Retinal pigment epithelial cell (primary cell): ENCODE measurements around the gene GOLT1B.

Experiments
- DNase-seq: peaks from one replicate; pipeline ENCODE4 v3.0.0-alpha.2; 2010; ENCODE audit warnings: low read depth
- H3K4me3 ChIP-seq: 2 replicates; pipeline ENCODE4 v1.5.1; 2011; ENCODE audit warnings: mild to moderate bottlenecking, low read length, control low read depth, moderate library complexity
- TF ChIP-seq, protein P1 (sequence below): conservative IDR thresholded peaks from 2 replicates; pipeline ENCODE4 v1.5.1; 2011; ENCODE audit warnings: low read depth, low read length, control low read depth, inconsistent platforms

The GOLT1B gene

DNA sequence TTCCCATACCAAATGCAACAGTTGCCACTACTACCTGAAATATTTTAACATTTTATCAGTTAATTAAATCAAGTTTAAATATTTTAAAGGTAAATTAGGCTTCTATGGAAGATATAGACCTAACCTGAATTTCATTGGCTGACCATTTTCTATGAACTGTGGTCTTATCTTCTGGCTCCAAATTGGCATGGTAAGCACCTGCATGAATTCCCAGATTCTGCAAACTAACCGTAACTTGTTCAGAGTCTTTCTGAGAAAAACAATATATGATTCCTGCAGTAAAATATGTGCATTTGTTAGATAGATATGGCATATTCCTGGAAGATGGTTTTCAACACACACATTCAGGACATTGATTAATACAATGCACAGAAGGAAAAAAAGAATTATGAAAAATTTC is 26.0 kb upstream of the GOLT1B start:
- H3K4me3 ChIP-seq = no peak overlapping the region
- TF ChIP-seq, protein P1, sequence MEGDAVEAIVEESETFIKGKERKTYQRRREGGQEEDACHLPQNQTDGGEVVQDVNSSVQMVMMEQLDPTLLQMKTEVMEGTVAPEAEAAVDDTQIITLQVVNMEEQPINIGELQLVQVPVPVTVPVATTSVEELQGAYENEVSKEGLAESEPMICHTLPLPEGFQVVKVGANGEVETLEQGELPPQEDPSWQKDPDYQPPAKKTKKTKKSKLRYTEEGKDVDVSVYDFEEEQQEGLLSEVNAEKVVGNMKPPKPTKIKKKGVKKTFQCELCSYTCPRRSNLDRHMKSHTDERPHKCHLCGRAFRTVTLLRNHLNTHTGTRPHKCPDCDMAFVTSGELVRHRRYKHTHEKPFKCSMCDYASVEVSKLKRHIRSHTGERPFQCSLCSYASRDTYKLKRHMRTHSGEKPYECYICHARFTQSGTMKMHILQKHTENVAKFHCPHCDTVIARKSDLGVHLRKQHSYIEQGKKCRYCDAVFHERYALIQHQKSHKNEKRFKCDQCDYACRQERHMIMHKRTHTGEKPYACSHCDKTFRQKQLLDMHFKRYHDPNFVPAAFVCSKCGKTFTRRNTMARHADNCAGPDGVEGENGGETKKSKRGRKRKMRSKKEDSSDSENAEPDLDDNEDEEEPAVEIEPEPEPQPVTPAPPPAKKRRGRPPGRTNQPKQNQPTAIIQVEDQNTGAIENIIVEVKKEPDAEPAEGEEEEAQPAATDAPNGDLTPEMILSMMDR = no peak

DNA sequence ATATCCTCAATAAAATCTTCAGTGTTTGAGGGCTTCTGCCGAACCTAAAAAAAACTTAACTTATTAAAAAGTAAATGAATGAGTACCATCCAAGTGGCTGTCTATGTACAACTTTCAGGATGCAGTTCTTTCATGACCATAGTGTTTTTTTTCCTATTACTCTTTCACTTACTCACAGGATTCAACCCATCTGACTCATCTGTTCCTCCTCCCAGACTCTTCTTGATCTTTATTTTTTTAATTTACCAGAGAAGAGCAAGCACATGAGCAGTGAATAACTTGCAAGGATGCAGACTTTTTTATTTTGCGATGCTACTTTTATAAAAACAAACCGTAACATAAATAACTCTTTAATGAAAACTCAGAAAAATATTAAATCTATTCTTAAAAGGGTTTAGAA is 24.6 kb upstream of the GOLT1B start:
- TF ChIP-seq, protein P1 = no peak

More for the DNA sequence above, 26.0 kb upstream of the GOLT1B start:
- DNase-seq = no peak

DNA sequence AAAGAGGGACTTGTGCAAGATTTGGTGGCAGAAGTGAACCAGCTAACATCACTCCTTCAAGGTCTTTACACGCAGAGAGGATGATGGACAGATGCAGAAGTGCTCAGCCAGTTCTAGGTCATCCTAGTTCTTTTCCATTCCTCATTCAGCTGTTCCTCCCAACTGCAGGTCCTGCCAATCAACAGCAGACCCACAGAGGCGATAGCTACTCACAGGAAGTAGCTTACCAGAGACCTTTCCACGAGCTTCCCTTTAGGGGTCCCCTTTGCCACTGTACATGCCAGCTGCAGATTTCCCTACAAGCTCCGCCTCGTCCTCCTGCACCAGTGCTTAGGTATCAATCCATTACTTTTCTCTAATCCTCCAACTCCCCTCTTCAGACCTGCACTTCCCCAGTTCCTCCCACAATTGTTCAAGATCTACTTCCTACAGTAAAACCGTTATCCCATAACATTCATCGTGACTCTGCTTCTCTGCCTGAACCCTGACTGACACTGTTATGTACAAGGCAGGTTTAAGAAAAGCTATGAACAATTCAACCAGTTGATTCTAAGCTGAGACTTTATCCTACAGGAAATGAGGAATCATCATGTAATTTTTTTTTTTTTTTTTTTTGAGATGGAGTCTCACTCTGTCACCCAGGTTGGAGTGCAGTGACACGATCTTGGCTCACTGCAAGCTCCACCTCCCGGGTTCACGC is 22.7 kb upstream of the GOLT1B start:
- no peak overlapping the region for H3K4me3 ChIP-seq
- no peak for DNase-seq
- TF ChIP-seq, protein P1 = no peak

More for the DNA sequence above, 24.6 kb upstream of the GOLT1B start:
- no peak for DNase-seq
- no peak overlapping the region for H3K4me3 ChIP-seq

DNA sequence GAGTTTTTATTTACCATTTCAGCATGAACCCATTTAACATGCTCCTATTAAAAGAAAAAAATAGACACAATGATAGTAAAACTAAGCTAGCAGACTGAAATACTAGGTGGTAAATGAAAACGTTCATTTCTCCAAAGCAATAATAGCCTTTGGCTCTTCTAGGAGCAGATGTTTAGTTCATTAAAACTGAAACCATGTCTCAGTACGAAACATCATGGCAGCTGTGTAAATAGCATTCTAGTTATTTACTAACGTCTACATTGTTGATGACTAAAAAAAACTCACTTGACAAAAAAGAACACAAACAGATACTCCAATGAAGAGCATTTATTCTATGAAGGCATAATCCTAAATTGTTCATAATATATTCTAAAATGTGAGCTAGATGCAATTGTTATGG is 18.1 kb upstream of the GOLT1B start:
- TF ChIP-seq, protein P1 = no peak
- DNase-seq = no peak
- H3K4me3 ChIP-seq = no peak overlapping the region

DNA sequence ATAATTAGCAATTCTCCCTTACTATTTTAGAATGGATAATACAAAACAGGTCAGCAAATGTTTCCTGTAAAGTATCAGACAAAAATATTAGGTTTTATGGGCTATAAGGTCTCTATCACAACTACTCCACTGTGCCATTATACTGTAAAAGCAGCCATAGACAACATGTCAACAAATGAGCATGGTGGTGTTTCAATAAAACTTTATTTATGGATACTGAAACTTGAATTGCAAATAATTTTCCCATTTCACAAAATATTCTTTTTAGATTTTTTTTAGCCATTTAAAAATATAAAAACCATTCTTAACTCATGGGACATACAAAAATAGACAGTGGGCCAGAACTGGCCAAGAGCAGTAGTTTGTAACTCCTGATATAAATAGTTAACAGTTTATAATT is 15.6 kb upstream of the GOLT1B start:
- TF ChIP-seq, protein P1 = no peak
- no peak for DNase-seq
- H3K4me3 ChIP-seq = no peak overlapping the region

DNA sequence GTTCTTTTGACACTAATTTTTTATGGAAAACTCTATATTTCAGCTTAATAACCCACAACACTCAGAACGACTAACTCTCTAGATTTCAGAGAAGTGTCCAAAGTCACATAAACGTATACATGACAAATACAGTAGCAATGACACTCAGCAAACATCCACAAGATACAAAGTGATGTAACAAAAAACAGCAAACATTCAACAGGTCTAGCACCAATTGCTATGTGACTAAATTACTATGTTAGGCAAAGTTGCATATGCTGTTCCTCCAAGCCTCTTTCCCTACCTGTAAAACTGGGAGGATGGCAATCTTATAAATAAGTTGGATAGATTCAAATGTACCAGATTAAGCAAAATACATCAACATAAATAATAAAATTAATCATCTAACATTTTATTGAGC is 1.8 kb upstream of the GOLT1B start:
- no peak for DNase-seq
- H3K4me3 ChIP-seq = no peak overlapping the region
- TF ChIP-seq, protein P1 = no peak

DNA sequence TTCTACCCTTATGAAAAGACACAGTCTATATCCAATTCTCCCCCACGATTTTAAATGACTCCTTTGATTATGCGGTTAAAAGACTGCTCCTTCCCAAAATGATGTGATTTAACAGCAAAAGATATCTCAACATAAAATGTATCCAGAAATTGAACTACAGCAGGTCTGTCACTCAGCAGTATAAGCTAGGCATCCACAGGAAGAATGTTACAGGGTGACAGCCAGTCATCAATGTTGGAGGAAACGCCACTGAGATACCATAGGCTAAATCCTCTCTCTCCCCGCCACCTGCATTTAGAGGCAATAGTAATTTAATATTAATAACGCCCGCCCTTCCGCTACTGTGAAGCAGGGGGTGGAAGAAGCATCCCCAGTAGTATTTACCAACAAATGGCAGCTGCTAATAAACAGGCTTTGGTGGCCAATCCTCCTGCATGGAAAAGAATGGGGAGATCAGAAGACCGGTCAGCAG is 767 bp upstream of the GOLT1B start:
- TF ChIP-seq, protein P1 = no peak
- peak overlapping the region; percentile 77 for H3K4me3 ChIP-seq
- no peak for DNase-seq
